Measurements from ENCODE around the gene STUM.
A peak's percentile ranks its signal among the peaks of the same experiment; 100 is the strongest.
"Not testable (repeated sequence)": the region's sequence is repeated elsewhere in the genome, so short reads cannot be mapped to it uniquely, and the experiment has no call there.

The STUM gene

DNA sequence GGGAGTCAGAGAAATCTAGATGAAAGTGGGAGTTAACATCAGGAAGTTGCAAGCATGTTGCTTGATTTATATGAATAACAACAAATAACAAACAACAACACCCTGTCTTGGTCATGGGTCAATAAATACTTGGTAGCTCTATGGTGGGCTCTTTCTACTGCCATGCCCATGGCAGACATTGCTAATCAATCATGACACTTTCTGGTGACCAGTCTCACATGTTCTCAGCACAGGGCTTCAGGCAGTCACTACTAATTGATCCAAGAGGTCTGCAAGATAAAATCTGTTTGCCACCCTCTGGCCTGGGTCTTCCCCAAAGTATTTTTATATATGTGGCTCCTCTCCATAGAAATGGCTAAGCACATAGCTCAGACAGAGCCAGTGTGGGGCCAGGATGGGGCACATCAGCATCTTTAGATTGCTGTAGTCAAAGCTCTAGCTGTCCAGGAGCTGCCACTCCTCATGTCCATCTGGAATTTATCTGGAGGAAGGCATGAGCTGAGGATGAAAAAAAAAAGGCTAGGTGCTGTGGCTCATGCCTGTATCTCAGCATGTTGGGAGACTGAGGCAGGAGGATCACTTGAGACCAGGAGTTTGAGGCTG, 51.2 kb downstream of the STUM start:
- no peak for DNase-seq
- intact Hi-C loops (cut with DNase I) = no loop called here

DNA sequence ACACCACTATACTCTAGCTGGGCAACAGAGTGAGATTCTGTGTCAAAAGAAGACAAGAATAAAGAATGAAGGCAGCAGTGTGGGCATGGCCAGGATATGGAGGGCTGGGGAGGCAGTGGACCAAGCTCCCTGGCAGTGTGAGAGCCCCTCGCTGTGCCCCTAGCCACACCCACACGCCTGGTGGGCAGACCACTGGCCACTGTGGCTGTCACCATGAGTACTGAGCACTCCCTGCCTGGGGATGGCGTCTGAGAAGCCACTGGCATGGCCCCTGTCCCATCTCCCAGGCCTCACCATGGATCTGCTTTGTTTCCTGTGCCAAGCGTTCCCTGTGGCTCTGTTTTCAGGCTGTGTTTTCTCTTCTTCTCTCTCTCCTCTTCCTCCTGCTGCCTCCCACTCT, 51.7 kb downstream of the STUM start:
- intact Hi-C loops (cut with DNase I) = no loop called here
- peak in 1 of 10 donors; percentile 64 for DNase-seq

DNA sequence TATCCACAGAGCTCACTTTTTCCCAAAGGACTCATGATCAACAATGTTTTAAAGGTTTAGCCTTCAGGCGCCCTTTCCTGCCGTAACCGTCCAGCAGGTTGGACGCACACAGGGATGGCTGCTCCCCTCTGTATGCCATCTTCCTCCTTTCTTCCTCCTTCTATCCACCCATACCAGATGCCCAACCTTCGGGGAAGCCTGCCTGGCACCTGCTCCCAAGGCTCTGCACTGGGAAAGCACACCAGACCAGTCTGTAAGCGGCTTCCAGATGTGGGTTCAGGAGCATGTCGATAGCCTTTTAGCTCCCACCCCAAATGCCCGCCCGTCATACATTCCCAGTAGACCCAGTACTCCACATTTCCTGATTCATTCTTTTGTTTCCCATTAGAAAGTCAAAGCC, 52.9 kb downstream of the STUM start:
- intact Hi-C loops (cut with DNase I) = no loop called here
- peak in 1 of 10 donors; percentile 39 for DNase-seq

DNA sequence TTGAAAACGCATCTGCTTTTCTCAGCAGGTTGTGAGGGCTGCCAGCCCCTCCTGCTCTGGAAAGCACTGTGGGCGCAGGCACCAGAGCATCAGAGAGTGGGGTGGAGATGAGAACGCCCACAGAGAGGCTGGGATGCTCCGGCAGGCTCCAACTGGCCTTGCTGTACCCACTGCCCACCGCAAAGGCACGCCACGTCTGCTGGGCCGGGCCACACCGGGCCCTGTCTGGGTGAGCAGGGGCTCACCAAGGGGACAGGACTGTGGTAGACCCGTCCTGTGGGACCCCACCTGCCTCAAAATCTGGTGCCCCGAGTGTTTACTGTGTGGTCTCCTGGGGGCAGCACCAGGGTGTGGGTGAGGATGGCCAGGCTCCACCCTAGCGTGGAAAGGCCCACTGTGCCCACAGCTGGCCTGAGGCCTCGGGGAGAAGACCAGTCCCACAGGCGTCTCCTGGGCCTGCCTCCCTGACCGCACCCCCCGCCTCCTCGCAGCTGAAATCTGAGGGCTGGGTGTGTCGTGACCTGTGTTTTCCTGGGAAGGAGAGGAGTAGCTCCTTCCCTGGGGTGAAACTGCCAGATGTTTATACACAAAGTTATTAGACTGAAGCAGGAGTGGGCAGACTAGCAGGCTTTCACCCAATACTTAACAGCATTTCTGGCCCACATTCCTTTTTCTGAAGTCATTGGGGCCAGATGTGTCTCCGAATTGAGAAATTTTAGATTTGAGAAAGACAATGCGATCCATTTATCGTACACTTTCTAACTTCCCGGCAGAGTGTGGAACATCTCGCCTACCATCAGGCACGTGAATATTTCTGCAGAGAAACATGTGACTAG, 53.8 kb downstream of the STUM start:
- intact Hi-C loops (cut with DNase I) = no loop called here
- DNase-seq = peak in 1 of 10 donors; percentile 80

DNA sequence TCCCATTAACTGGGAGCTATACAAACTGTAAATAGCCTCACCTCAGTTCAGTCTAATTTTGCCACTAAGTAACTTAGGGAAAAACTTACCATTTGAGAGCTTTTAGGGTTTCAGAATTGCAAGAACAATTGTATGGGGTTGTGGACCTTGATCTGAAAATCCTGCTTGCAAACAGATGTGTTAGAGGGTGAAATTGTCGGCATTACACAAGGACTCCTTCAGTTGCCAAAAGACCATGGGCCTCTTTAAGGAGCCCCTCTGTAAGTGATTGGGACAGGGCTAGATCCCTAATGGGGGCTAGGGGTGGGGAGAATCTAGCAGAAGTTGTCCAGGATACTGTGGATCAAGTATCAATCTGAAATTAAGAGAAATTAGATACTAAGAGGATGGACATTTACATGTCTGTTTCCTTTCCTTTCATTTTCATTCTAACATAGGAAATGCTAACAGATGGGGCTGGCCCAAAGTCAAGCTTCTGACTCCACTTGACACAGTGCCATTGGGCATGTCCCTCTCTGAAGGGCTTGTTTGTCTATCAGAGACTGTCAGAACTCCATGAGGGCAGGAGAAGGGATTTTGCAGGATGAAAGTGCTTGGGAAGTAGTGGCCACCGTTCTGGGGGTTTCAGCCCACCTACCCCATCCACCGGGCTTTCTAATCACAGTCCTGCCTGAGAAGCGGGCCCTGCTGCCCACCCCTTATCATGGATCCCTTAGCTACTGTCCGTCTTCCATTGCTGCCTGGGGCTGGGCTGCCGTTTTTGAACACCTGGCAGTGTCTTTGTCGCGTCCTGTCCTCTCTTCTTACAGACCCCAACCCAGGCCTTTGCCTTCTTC, 54.7 kb downstream of the STUM start:
- DNase-seq = peak in 8 of 10 donors; percentile 36 to 94 (median 70)
- intact Hi-C loops (cut with DNase I) = no loop called here

DNA sequence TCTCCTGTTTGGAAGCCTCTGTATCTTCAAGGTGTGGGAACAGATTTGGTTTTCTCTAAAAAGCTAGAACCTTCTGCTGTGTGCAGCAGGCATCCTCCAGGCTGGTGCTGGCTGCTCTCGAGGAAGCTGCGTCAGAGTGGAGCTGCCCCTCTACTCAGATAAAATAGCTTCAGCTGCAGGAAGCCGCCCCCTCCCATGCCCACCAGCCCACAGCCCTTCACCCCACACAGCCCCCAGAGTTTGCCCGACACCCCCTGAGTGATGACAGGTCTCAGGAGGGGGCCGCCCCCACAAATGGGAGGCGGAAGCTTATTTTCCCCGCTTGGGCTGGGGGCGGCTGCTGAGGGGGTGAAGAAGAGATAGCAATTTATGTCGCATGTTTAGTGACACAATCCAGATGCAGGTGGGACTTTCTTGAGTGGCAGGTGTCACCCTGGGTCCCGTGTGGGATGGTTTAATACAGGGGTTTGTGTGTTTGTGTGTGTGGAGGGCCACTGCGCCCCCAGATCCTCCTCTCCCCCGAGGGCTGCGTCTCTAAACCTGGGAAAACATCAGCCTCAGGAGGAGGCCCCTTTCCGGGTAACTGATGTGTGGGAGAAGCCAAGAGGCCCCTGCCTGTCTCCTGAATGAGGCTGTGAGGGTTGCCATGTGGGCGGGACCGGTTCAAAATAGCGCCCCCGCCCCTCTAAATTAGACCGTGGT, 55.4 kb downstream of the STUM start:
- intact Hi-C loops (cut with DNase I) = no loop called here
- DNase-seq = peak in 1 of 10 donors; percentile 74

DNA sequence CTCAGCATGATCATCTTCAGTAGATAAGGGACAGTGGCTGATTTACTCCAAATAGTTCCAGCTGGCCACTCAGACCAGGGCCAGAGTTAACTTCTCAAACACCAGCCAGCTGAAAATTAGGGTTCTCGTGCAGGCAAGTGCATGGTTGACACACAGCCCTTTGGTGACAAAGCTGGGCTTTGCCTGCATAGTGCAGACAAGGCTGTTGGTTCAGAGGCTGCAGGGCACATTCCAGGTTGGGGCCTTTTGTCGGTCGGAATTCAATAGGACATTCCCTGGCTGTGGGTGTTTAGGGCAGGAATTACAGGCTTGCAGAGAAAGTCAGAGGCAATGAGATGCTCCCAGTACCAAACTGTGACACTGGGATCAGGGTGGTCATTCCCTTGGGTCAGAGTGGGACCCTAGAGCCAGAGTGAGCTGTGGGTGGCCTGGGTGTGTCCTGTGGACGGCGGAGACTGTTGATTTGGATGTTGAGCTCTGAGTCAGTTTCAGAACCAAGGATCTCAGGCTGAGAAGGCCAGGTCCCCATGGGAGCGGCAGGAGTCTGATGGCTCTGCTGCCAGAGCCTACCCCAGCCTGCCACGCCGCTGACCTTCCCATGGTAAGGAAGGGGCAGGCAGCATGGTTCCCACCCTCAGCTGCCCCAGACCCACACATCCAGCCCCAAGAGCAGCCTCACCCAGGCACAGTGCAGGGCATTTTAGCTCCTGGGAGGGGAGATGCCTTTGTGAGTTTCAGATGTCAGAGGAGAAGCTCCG, 56.2 kb downstream of the STUM start:
- no peak for DNase-seq
- intact Hi-C loops (cut with DNase I) = loop anchor here (5.0 kb wide), 2 partner anchors 57 to 182 kb away; partner anchors contain the start of gene STUM

DNA sequence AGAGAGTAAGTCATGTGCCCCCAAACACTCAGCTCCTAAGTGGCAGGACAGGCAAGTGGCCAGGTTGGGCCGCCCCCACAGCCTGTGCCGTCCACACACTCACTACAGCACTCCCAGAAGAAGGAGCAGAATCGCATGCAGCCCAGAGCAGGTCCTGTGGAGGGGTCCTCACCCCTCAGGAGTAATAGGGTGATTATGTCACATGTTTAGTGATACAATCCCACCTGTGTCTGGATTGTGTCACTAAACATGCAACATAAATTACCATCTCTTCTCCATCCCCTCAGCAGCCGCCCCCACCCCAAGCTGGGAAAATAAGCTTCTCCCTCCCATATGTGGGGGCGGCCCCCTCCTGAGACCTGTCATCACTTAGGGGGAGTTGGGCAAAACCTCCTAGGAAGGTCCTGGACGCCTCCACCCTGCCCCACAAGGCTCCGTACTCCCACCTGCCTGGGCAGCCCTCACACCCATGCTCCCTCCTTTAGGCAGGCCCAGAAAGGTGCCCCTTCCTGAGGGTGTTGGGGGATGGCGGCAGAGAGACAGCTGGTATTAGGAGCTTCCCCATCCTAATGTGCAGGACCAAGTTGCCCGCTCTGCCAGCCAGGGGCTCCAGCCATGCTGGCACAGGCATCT, 56.9 kb downstream of the STUM start:
- intact Hi-C loops (cut with DNase I) = loop anchor here (5.0 kb wide), 2 partner anchors 58 to 183 kb away; partner anchors contain the start of gene STUM
- DNase-seq = peak in 1 of 10 donors; percentile 61

DNA sequence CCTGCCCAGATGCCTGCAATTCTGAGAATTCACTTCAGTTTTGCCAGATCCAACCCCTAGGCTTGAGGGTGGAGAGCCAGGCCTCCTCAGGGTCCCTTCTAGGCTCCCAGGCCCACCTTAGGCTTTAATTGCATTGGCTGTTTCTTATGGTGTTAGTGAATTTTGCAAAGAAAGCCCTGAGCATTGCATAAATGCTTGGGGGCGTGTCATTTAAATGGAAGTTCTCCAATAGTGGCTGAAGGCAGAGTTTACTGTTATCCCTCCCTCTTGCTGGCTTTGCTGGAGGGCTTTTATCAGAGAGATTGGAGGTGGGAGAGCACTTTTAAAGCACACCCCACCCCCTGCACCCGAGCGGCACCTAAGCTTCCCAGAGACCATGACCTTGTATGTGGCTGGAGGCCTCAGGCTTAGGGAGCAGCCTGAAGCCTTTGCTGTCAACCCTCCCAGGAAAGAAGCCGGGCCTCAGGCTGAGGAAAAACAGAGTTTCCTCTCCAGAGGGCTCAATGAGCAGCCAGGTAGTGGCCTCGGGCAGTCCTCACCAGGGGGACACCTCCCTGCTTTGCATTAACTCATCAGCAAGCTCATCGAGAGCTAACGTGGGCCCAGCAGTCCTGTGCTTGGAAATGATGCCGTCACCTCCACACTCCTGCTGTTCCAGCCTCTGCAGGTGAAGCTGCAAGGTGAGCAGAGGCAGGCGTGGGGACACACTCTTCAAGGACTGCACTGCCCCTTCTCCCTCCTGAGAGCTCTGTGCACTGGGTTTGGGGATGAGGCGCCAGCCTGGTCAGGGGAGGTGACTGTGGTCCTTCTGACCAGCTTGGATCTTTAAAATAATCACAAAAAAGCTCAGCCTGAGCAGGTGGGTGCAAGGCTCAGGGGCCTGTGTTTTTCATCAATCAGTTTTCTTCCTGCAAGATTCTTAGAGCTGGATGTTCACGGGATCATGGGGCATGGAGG, 58.0 kb downstream of the STUM start:
- intact Hi-C loops (cut with DNase I) = loop anchor here (5.0 kb wide), 2 partner anchors 59 to 184 kb away; partner anchors contain the start of gene STUM

DNA sequence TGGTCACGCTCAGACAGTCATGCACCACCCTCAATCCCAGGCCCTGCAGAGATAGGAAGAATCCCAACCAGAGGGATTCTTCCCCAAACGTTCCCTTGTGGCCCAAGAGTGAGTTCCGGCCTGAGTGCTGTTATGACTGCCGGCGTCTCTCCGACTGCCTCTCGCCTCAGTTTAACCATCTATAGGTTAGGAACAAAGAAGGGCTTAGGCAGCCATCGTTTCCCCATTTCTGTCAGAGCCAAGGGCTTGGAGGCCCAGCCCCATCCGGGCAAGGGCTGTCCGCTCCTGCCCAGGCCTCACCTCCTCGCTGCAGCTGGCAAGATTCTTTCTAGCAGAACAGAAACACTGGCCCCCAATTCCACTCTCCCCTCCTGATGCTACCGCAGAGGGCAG, 58.7 kb downstream of the STUM start:
- DNase-seq = peak in 1 of 10 donors; percentile 74
- intact Hi-C loops (cut with DNase I) = loop anchor here (5.0 kb wide), 2 partner anchors 60 to 185 kb away; partner anchors contain the start of gene STUM

More for the DNA sequence above, 58.0 kb downstream of the STUM start:
- peak in 1 of 10 donors; percentile 57 for DNase-seq

DNA sequence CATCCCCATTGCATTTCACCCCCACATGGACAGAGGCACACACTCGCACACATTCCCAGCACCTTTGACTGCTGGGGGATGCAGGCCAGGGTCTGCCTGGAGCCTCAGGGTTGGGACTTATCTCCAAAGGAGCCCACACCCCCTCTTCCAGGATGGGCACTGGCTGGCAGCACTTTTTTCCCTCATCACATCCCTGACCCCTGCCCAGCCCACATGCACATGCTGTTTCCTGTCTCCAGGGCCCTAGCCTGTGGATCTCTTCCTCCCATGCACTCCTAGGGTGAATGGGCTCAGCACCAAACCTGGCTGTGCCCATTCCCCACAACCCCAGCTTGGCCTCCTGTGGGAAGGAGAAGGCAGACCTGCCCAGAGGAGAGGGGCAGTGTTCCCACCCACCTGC, 59.3 kb downstream of the STUM start:
- peak in 2 of 10 donors; percentile 44 to 60 for DNase-seq

DNA sequence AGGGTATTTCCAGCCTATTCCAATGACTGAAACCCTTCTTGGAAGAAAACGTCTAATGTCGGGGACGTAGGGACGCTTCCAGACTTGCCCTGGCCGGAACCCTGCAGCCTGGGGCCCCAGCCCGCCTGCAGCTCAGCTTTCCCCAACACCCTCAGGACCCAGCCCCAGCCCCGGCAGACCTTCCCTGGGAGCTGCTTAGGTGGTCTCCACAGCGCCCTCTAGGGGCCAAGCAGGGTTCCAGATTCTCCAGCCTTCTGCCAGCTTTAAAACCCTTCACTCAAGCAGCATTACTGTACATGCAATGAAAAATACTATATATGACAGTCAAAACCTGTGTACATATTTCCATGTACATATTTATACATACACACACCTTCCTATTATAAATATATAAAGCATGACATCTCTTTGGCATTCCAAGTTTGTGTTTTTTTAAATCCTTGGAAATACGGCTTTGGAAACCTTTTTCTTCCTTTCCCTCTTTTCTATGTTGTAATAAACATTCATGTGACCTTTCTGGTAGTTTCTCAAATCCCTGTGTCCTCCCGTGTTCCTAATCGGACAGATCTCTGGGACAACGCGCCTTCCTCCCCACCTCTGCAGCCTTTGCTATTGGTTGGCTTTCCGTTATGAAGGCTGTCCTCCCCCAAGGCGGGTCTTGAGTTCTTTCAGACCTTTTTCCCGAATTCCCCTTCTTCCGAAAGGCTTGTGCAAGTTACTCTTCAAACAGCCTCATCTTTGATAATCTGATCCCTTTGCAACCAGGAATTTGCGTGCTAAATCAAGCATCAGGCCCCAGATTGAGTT, 60.3 kb downstream of the STUM start:
- intact Hi-C loops (cut with DNase I) = loop anchor here (5.0 kb wide), 2 partner anchors 62 to 187 kb away; partner anchors contain the start of gene STUM
- peak in 8 of 10 donors; percentile 69 to 94 (median 76) for DNase-seq

More for the DNA sequence above, 59.3 kb downstream of the STUM start:
- intact Hi-C loops (cut with DNase I) = loop anchor here (5.0 kb wide), 2 partner anchors 61 to 186 kb away; partner anchors contain the start of gene STUM

DNA sequence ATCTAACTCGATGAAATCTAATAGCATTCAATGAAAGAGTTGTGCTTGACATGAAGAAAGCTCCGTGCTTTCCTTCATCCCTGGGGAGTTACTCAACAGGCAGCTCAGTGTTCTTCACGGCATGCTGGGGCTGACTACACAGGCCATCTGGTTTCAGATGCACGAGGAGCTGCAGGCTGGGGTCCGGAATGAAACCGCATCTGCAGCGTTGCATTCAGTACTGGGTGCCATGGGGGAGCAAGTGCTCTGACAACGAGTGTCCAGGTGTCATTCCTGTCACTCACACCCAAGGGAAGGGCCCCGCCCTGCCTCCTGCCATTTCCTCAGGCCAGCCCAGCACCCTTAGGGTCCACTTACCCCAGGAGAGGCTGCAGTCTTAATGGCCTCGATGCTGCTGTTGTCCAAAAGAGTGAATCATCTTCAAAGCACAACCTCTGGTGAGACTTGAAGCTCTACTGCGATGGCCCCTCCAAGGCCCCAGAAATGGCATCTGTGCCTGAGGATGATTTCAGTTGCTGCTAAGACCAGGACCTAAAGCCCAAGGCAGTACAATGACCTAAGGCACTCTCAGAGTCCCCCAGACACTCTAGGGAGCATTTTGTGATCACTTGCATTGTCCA, 61.4 kb downstream of the STUM start:
- intact Hi-C loops (cut with DNase I) = loop anchor here (5.0 kb wide), 2 partner anchors 63 to 188 kb away; partner anchors contain the start of gene STUM

DNA sequence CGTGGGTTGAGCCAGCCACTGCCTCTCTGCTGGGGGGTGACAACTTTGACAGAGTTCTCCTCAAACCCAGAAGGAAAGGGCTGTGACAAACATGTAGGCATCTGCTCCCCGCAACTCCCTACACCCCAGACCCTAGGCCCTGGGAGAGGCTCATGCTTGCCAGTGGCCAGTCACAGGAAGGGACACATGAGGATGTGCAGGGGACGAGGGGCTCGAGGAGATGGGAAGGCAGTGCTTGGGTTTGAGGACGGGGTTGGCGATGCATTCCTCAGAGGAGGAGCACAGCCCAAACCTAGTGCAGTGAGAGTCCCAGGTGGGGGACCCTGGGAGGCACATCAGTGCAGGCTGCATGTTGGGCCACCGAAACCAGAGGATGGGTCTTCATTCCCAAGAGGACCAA, 62.1 kb downstream of the STUM start:
- DNase-seq = peak in 1 of 10 donors; percentile 65
- intact Hi-C loops (cut with DNase I) = no loop called here

More for the DNA sequence above, 61.4 kb downstream of the STUM start:
- DNase-seq = peak in 2 of 10 donors; percentile 39 to 77

DNA sequence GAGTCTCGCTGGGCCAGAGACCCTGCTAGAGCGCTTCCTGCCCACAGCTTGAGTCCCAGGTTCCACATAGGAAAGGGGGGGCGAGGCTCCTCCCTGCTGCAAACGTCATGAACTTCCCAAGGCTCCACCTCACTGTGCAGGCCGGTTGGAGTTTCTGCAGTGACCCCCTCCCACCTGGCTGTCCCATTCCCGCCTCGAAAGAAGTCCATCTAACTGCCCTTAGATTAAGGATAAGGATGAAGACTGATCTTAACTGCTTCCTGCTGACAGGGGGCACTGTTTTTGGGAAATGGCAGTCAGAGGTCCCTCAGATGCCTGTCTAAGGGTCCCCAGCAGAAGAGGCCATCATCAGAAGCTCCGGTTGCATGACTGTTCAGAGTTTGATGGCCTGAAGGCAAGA, 62.7 kb downstream of the STUM start:
- intact Hi-C loops (cut with DNase I) = no loop called here
- DNase-seq = peak in 2 of 10 donors; percentile 30 to 46

DNA sequence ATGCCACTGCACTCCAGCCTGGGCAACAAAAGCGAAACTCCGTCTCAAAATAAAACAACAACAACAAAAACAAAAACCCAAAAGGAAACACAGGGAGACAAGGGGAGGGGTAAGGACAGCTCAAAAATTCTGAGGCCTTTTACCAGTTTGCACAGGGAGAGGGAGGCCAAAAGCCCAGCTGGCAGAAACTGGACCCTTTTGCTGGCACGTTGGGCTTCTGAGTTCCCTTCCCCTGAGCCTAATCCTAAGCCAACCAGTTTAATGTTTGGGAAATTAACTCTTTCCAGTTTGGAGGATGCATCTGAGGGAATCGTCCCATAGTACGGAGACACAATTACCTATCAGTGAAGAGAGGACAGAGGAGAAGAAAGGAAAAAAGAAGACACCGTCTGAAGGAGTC, 63.4 kb downstream of the STUM start:
- intact Hi-C loops (cut with DNase I) = not testable (repeated sequence)
- peak in 1 of 10 donors; percentile 62 for DNase-seq

Measured in posterior cingulate gyrus (tissue), 11 donors.